HCT116 (cell line): ENCODE data around the gene TMEM89.

Source experiments
- ELF1 ChIP-seq: IDR thresholded peaks from 2 replicates; pipeline ENCODE4 v1.6.1; 2012; ENCODE audit warnings: low read depth, borderline replicate concordance
- EZH2 ChIP-seq: fragments of 200-600 bp; sonication (generic); IDR thresholded peaks from 2 replicates; pipeline ENCODE4 v1.6.1; 2017; ENCODE audit warnings: antibody characterized with exemption, mixed run types
- FOSL1 ChIP-seq: IDR thresholded peaks from 2 replicates; pipeline ENCODE4 v1.6.1; 2012; ENCODE audit warnings: low read depth
- POLR2A ChIP-seq: IDR thresholded peaks from 2 replicates; pipeline ENCODE4 v1.7.0; 2011; ENCODE audit warnings: borderline replicate concordance; ENCODE audit not compliant: insufficient read depth, insufficient read length; ENCODE audit errors: extremely low read depth
- POLR2AphosphoS5 ChIP-seq: IDR thresholded peaks from 2 replicates; pipeline ENCODE4 v1.6.1; 2011; ENCODE audit warnings: mild to moderate bottlenecking, low read depth, low read length, moderate library complexity
- TCF7L2 ChIP-seq: IDR thresholded peaks from 2 replicates; pipeline ENCODE4 v1.7.0; 2011; ENCODE audit warnings: borderline replicate concordance, inconsistent platforms; ENCODE audit not compliant: insufficient read depth, insufficient read length; ENCODE audit errors: extremely low read depth
- TF ChIP-seq, protein P1 (sequence below), 3 experiments: fragments of 200-600 bp in 1 of 3; sonication (generic) in 1 of 3; IDR thresholded peaks in 2 of 3; conservative IDR thresholded peaks in 1 of 3; 2 replicates each; pipeline ENCODE4 v1.5.1; 2012 to 2017; ENCODE audit warnings: low read depth in 2 of 3, low read length in 2 of 3, antibody characterized with exemption in 1 of 3, borderline replicate concordance in 1 of 3, control low read depth in 1 of 3, mild to moderate bottlenecking in 1 of 3, mixed read lengths in 1 of 3, mixed run types in 1 of 3, moderate library complexity in 1 of 3; ENCODE audit not compliant: insufficient read depth in 1 of 3

GRCh38 chr3:48597408-48597800 lies 24.2 kb downstream of the TMEM89 start:
- TF ChIP-seq EZH2 = no peak
- TF ChIP-seq POLR2AphosphoS5 = no peak
- TF ChIP-seq ELF1 = no peak
- no peak for TF ChIP-seq TCF7L2
- TF ChIP-seq, protein P1, sequence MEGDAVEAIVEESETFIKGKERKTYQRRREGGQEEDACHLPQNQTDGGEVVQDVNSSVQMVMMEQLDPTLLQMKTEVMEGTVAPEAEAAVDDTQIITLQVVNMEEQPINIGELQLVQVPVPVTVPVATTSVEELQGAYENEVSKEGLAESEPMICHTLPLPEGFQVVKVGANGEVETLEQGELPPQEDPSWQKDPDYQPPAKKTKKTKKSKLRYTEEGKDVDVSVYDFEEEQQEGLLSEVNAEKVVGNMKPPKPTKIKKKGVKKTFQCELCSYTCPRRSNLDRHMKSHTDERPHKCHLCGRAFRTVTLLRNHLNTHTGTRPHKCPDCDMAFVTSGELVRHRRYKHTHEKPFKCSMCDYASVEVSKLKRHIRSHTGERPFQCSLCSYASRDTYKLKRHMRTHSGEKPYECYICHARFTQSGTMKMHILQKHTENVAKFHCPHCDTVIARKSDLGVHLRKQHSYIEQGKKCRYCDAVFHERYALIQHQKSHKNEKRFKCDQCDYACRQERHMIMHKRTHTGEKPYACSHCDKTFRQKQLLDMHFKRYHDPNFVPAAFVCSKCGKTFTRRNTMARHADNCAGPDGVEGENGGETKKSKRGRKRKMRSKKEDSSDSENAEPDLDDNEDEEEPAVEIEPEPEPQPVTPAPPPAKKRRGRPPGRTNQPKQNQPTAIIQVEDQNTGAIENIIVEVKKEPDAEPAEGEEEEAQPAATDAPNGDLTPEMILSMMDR (IDR thresholded peaks at IDR 0.05 in 2 of 3, conservative IDR thresholded peaks at IDR 0.05 in 1 of 3; ENCODE audit: borderline replicate concordance in 1 of 3, insufficient read depth in 1 of 3, low read depth in 2 of 3, low read length in 2 of 3) = no peak
- no peak for TF ChIP-seq FOSL1
- no peak for TF ChIP-seq POLR2A
